ENCODE data around the gene PLN. TPM values are rescaled to one million over a fixed set of nuclear protein-coding genes. Genes with fewer than 3 reads are reported as not detected.

PLN gene
- total RNA-seq, 1 experiment from 2014 or later: not detected

DNA sequence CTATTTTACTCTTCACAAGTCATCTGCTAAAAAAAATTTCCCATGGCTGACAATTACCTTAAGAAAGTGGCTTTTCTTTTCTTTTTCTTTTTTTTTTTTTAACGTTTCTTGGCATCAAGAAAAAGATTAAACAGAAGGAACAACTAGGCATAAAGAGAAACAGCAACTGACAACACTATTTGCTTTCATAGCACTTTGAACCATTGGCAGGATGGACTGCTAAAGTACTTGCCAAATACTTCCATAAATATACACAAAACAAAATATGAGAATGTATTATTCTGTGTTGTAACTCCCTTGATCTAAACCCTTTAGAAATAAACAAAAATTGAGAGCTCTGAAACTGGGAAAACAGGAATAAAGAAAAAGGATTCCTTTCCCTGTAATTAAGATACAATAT, 20.0 kb upstream of the PLN start:
- H3K36me3 Mint-ChIP-seq: 0 out of 2 replicates have a peak, but pooled peaks cover 5% of the 10 kb centered on the region
- no peak for ATAC-seq
- no peaks in the 10 kb centered on the region for H3K27me3 Mint-ChIP-seq (ENCODE audit: low read depth)
- H3K27ac Mint-ChIP-seq: no peak overlapping the region
- CTCF ChIA-PET: no interaction called here
- peaks cover 24% of the 10 kb centered on the region for H3K4me1 Mint-ChIP-seq
- POLR2A ChIA-PET: no interaction called here
- TF ChIP-seq TCF7 (CRISPR knock-in tag; IDR thresholded peaks at IDR 0.05; ENCODE audit: low read depth) (no peak), GRHL2 (CRISPR knock-in tag; IDR thresholded peaks at IDR 0.05; ENCODE audit: insufficient replicate concordance, severe bottlenecking) (no peak), ZBTB43 (CRISPR knock-in tag; IDR thresholded peaks at IDR 0.05) (no peak), MAX (CRISPR knock-in tag; IDR thresholded peaks at IDR 0.05) (no peak), CREM (CRISPR knock-in tag; IDR thresholded peaks at IDR 0.05) (no peak), ERG (CRISPR knock-in tag; IDR thresholded peaks at IDR 0.05) (no peak), NFE2L1 (CRISPR knock-in tag; IDR thresholded peaks at IDR 0.05) (no peak), JAZF1 (CRISPR knock-in tag; IDR thresholded peaks at IDR 0.05) (no peak), AFF4 (CRISPR knock-in tag; IDR thresholded peaks at IDR 0.05; ENCODE audit: borderline replicate concordance) (no peak), SOX15 (CRISPR knock-in tag; IDR thresholded peaks at IDR 0.05) (no peak), ETV6 (CRISPR knock-in tag; IDR thresholded peaks at IDR 0.05) (no peak), NFATC4 (CRISPR knock-in tag; IDR thresholded peaks at IDR 0.05) (no peak)
- TF ChIP-seq, protein P1, sequence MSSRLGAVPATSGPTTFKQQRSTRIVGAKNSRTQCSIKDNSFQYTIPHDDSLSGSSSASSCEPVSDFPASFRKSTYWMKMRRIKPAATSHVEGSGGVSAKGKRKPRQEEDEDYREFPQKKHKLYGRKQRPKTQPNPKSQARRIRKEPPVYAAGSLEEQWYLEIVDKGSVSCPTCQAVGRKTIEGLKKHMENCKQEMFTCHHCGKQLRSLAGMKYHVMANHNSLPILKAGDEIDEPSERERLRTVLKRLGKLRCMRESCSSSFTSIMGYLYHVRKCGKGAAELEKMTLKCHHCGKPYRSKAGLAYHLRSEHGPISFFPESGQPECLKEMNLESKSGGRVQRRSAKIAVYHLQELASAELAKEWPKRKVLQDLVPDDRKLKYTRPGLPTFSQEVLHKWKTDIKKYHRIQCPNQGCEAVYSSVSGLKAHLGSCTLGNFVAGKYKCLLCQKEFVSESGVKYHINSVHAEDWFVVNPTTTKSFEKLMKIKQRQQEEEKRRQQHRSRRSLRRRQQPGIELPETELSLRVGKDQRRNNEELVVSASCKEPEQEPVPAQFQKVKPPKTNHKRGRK (CRISPR knock-in tag; IDR thresholded peaks at IDR 0.05; ENCODE audit: borderline replicate concordance): no peak
- TF ChIP-seq, protein P2, sequence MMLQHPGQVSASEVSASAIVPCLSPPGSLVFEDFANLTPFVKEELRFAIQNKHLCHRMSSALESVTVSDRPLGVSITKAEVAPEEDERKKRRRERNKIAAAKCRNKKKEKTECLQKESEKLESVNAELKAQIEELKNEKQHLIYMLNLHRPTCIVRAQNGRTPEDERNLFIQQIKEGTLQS (CRISPR knock-in tag; conservative IDR thresholded peaks at IDR 0.05): no peak
- TF ChIP-seq, protein P3, sequence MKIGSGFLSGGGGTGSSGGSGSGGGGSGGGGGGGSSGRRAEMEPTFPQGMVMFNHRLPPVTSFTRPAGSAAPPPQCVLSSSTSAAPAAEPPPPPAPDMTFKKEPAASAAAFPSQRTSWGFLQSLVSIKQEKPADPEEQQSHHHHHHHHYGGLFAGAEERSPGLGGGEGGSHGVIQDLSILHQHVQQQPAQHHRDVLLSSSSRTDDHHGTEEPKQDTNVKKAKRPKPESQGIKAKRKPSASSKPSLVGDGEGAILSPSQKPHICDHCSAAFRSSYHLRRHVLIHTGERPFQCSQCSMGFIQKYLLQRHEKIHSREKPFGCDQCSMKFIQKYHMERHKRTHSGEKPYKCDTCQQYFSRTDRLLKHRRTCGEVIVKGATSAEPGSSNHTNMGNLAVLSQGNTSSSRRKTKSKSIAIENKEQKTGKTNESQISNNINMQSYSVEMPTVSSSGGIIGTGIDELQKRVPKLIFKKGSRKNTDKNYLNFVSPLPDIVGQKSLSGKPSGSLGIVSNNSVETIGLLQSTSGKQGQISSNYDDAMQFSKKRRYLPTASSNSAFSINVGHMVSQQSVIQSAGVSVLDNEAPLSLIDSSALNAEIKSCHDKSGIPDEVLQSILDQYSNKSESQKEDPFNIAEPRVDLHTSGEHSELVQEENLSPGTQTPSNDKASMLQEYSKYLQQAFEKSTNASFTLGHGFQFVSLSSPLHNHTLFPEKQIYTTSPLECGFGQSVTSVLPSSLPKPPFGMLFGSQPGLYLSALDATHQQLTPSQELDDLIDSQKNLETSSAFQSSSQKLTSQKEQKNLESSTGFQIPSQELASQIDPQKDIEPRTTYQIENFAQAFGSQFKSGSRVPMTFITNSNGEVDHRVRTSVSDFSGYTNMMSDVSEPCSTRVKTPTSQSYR (CRISPR knock-in tag; IDR thresholded peaks at IDR 0.05): no peak
- TF ChIP-seq, protein P4, sequence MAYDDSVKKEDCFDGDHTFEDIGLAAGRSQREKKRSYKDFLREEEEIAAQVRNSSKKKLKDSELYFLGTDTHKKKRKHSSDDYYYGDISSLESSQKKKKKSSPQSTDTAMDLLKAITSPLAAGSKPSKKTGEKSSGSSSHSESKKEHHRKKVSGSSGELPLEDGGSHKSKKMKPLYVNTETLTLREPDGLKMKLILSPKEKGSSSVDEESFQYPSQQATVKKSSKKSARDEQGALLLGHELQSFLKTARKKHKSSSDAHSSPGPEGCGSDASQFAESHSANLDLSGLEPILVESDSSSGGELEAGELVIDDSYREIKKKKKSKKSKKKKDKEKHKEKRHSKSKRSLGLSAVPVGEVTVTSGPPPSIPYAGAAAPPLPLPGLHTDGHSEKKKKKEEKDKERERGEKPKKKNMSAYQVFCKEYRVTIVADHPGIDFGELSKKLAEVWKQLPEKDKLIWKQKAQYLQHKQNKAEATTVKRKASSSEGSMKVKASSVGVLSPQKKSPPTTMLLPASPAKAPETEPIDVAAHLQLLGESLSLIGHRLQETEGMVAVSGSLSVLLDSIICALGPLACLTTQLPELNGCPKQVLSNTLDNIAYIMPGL (CRISPR knock-in tag; IDR thresholded peaks at IDR 0.05): no peak
- no peak overlapping the region for H3K4me3 Mint-ChIP-seq
- no peak for DNase-seq (ENCODE audit: low spot score)
- H3K9me3 Mint-ChIP-seq: peaks cover 18% of the 10 kb centered on the region

Measured in WTC11 (cell line).